HUES48 (cell line): ENCODE measurements around the gene PTPRG.

Source experiments
- H3K27ac ChIP-seq: one replicate; pipeline ENCODE4 v1.7.0; 2013; ENCODE audit warnings: low read depth, low read length, inconsistent platforms
- H3K27me3 ChIP-seq: 2 replicates; pipeline ENCODE4 v1.6.1; 2013; ENCODE audit warnings: mild to moderate bottlenecking, low read length; ENCODE audit not compliant: control insufficient read depth, insufficient read depth
- H3K36me3 ChIP-seq: 2 replicates; pipeline ENCODE4 v1.6.1; 2013; ENCODE audit warnings: low read length; ENCODE audit not compliant: control insufficient read depth, insufficient read depth
- H3K4me1 ChIP-seq: 2 replicates; pipeline ENCODE4 v1.6.1; 2013; ENCODE audit warnings: mild to moderate bottlenecking, low read length; ENCODE audit not compliant: control insufficient read depth, insufficient read depth
- H3K4me3 ChIP-seq: 2 replicates; pipeline ENCODE4 v1.5.1; 2013; ENCODE audit warnings: mild to moderate bottlenecking, low read depth, low read length
- H3K9ac ChIP-seq: 2 replicates; pipeline ENCODE4 v1.6.1; 2013; ENCODE audit warnings: mild to moderate bottlenecking, low read depth, low read length, moderate library complexity
- H3K9me3 ChIP-seq: 2 replicates; pipeline ENCODE4 v1.6.1; 2013; ENCODE audit warnings: low read length; ENCODE audit not compliant: control insufficient read depth, insufficient read depth

The PTPRG gene

DNA sequence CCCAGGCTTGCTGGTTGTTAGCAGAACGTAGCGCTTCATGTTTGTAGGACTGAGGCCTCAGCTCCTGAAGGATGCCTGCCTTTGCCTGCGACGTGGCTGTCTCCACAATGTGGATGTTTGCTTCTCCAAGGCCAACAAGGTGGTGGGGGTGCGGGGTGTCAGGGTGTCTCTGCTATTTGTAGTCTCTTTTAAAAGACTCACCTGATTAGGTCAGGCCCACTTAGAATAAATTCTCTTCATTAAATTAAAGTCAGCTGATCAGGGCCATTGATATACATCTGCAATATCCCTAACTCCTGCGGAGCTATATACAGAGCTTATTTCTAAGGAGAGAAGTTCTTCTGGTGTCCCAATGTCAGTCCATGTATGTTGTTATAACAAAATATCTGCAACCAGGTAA lies 44.8 kb downstream of the PTPRG start:
- peaks cover 10% of the 10 kb centered on the region; the same call in 1 of the 2 replicates for H3K4me1 ChIP-seq
- 0 out of 2 replicates have a peak, but pooled peaks cover 3% of the 10 kb centered on the region for H3K9me3 ChIP-seq
- H3K9ac ChIP-seq = no peak overlapping the region
- no peak overlapping the region for H3K27ac ChIP-seq
- H3K36me3 ChIP-seq = peaks cover 5% of the 10 kb centered on the region; the same call in 1 of the 2 replicates
- no peaks in the 10 kb centered on the region for H3K27me3 ChIP-seq
- no peak overlapping the region for H3K4me3 ChIP-seq

DNA sequence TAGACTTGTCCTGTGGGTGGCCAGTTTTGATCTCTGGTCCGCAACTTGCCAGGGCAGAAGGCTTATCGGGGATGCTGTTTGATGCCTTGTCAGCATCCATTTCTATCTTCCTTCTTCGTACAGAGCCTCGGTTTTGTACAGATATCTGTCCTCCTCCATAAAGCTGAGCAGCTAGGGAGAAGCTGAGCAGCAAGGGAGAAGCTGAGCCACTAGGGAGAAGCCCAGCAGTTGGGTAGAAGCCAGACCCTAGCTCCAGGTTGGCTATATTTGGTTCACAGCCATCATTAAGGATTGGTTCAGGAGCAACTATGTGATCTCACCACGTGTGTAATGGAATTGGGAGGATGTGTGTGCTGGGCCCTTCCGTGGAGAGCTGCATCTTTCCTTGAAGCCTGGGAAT lies 46.7 kb downstream of the PTPRG start:
- H3K4me1 ChIP-seq = peaks cover 15% of the 10 kb centered on the region
- H3K4me3 ChIP-seq = no peak overlapping the region
- no peak overlapping the region for H3K9ac ChIP-seq
- H3K9me3 ChIP-seq = 0 out of 2 replicates have a peak, but pooled peaks cover 2% of the 10 kb centered on the region
- H3K36me3 ChIP-seq = peaks cover 5% of the 10 kb centered on the region; the same call in 1 of the 2 replicates
- no peak overlapping the region for H3K27ac ChIP-seq
- H3K27me3 ChIP-seq = no peaks in the 10 kb centered on the region

DNA sequence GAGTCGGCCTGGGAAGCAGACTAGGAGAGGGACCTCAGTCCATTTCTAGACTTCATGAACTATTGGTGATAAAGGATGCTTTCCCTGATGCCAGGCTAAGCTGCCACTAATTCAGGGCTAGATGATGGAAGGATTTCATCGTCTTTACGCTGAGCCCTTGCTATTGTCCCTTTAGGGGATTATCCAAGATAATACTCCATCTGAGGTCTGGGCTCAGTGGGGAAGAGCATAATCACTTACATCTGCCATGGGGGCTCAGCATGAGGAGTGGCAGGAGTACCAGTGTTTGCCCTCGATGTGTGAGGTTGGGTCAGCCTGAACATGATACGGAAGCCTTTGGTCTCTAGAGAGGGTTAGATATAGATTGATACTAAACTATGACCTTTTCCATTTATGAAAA lies 47.3 kb downstream of the PTPRG start:
- H3K4me1 ChIP-seq = peaks cover 15% of the 10 kb centered on the region

DNA sequence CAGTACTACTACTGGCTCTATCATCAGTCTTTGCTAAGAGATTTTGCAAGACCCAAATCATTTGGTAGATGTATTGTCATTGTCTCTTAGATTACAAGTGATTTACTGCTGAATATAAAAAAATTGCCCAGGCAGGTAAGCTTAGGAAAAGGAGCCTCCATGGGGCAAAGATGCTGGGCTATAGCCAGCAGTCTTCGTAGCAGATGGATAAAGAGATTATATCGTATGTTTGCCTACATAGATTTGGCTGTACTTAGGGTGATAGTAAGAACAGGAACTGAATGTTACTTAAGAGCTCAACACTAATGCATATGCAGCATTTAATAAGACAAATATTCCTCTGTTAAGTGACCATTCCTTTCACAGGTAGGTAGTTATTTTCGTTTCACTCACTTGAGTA lies 48.9 kb downstream of the PTPRG start:
- H3K9me3 ChIP-seq = no peaks in the 10 kb centered on the region
- H3K9ac ChIP-seq = no peak overlapping the region
- H3K27me3 ChIP-seq = no peaks in the 10 kb centered on the region
- no peak overlapping the region for H3K27ac ChIP-seq
- H3K4me3 ChIP-seq = no peak overlapping the region
- H3K4me1 ChIP-seq = peaks cover 15% of the 10 kb centered on the region
- peaks cover 6% of the 10 kb centered on the region; the same call in 1 of the 2 replicates for H3K36me3 ChIP-seq

More for the DNA sequence above, 47.3 kb downstream of the PTPRG start:
- Histone ChIP-seq H3K4me3 (no peak overlapping the region), H3K9ac (no peak overlapping the region), H3K27ac (no peak overlapping the region), H3K27me3 (no peaks in the 10 kb centered on the region), H3K9me3 (no peaks in the 10 kb centered on the region), H3K36me3 (peaks cover 5% of the 10 kb centered on the region; the same call in 1 of the 2 replicates)

DNA sequence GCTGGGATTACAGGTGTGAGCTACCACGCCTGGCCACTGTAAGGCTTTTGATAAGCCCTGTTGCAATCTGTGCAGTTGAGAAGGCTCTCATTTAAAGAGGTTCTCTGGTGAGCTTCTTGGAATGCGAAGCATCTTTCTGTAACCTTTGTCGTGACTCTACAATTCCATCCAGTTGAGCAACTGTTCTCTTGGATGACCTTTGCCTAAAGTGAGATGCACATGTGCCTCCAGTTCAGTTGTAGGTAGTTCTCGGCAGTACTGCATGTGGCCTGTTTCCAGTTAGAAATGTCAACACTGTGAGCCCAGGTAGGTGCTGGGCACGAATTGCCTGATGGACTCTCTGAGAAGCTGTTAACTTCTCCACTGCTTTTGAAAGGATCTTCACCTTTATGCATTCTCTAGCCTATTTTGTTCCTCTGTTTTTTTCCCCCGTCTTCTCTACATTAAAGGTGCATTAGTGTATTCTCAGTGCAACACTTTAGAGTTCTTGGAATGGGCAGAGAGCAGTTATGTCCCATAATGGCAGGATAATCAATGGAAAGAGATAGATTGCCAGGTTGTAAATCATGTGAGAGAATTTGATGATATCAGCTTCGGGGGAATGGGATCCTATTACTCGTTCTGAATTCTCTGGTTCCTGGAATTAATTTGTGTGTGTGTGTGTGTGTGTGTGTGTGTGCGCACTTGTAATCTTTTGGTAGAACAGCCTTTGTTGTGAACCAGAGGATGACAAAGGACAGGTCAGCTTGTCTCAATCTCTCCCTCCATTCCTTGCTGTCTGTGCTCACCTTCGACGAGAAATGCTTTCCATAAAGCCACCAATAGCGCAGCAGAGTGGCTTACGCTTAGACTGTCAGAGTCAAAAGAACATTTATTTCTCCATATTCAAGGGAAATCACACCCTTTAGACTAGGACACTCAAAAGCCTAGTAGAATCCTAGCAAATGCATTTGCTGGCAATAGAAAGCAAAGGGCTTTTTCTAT lies 51.1 kb downstream of the PTPRG start:
- Histone ChIP-seq H3K27me3 (no peaks in the 10 kb centered on the region), H3K9ac (no peak overlapping the region), H3K9me3 (no peaks in the 10 kb centered on the region), H3K36me3 (peaks cover 8% of the 10 kb centered on the region; the same call in 1 of the 2 replicates), H3K27ac (no peak overlapping the region), H3K4me1 (peaks cover 13% of the 10 kb centered on the region), H3K4me3 (no peak overlapping the region)

DNA sequence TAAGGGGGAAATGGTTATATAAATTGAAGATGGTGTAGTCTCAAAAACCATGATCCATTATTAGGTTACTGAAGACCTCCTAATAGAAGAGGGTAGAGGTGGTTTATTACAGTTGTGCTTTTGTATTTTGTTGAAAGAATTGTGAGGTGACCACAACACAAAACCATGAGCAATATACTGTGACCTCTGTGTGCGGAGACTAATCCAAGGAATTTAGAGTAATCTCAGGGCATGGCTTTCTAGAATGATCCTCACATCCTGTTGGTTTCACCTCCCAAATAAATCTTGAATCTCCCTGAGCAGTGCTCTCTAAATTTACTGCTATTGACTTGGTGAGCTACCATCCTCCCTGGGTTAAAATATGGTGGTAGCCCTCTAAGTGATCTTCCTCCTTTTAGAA lies 52.3 kb downstream of the PTPRG start:
- Histone ChIP-seq H3K27me3 (no peaks in the 10 kb centered on the region), H3K27ac (no peak overlapping the region), H3K9me3 (no peaks in the 10 kb centered on the region), H3K4me3 (no peak overlapping the region), H3K4me1 (peaks cover 7% of the 10 kb centered on the region; the same call in 1 of the 2 replicates), H3K36me3 (peaks cover 8% of the 10 kb centered on the region; the same call in 1 of the 2 replicates), H3K9ac (no peak overlapping the region)

DNA sequence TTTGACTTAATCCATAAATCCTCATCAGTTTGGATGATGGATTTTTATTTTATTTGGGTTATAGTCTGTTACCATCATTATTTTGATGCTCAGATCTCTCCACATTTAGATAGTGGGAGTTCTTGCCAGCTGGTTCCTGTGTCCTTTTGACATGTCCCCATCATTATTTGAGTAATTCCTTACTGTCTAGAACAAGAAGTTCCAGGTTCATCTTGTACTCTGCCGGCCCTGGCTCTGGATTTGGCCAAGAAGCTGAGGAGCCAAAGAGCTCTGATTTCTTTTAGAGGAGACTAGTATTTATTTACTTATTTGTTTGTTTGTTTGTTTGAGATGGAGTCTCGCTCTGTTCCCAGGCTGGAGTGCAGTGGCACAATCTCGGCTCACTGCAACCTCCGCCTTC lies 54.3 kb downstream of the PTPRG start:
- Histone ChIP-seq H3K9ac (no peak overlapping the region), H3K27me3 (no peaks in the 10 kb centered on the region), H3K4me1 (peaks cover 13% of the 10 kb centered on the region), H3K9me3 (no peaks in the 10 kb centered on the region), H3K4me3 (no peak overlapping the region), H3K36me3 (peaks cover 8% of the 10 kb centered on the region; the same call in 1 of the 2 replicates), H3K27ac (no peak overlapping the region)

DNA sequence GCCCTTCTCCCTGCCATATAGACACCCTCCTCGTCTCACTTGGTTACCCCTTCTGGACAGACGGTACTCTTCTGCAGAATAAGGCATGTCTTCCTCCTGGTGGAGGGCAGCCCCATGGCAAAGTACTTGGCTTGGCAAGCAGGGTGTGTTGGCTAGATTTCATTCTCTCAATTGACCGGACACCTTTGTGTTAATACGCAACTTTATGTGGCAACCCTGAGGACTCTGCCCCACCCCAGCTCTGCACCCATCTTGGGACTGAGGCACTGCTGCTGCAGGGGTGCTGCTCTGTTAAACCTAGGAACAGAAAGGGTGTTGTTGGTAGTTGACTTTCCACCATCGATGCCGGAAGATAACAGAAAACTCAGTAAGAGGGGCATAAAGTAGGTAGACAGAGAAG lies 55.2 kb downstream of the PTPRG start:
- H3K4me3 ChIP-seq = no peak overlapping the region
- no peaks in the 10 kb centered on the region for H3K27me3 ChIP-seq
- no peak overlapping the region for H3K27ac ChIP-seq
- H3K9me3 ChIP-seq = no peaks in the 10 kb centered on the region
- peaks cover 8% of the 10 kb centered on the region; the same call in 1 of the 2 replicates for H3K36me3 ChIP-seq
- no peak overlapping the region for H3K9ac ChIP-seq
- peaks cover 19% of the 10 kb centered on the region for H3K4me1 ChIP-seq

DNA sequence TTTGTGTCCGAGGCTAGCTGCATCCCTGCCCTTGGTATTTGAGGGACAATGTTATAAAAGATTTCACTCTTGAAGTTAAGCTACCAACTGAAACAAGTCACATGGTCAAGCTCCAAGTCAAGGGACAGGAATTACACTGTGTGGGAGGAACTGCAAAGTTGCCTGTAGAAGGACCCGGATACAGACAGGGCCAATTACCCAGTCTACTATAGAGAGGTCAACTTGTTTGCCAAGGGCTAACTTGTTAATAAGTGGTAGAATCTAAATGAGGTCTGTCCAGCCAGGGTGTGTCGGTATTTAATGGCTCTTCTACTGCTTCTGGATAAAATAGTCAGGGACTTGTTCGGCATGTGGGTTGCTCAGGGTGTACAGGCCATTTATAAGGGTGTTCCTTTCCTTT lies 55.7 kb downstream of the PTPRG start:
- Histone ChIP-seq H3K4me3 (no peak overlapping the region), H3K9me3 (no peaks in the 10 kb centered on the region), H3K27me3 (no peaks in the 10 kb centered on the region), H3K27ac (no peak overlapping the region), H3K36me3 (peaks cover 8% of the 10 kb centered on the region; the same call in 1 of the 2 replicates), H3K9ac (no peak overlapping the region), H3K4me1 (peaks cover 21% of the 10 kb centered on the region)

DNA sequence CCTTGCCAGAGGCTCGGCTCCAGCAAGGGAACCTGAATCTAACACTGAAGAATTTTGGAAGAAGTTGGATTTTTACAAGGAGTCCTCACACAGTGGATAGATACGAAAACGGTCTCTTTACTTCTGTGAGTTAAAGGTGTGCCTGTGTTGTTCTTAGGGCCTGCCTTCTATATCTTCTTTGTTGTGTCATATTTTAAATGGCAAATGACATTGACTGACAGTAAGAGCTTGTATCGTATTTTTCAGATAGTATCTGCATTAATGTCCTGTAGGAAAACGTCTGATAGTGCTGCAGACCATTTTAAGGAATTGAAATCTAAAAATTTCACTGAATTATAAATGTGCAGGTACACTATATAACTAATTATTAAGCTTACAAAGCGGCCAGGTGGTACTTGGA lies 56.3 kb downstream of the PTPRG start:
- Histone ChIP-seq H3K4me1 (peaks cover 19% of the 10 kb centered on the region), H3K36me3 (peaks cover 9% of the 10 kb centered on the region), H3K9me3 (no peaks in the 10 kb centered on the region), H3K4me3 (no peak overlapping the region), H3K9ac (no peak overlapping the region), H3K27me3 (no peaks in the 10 kb centered on the region), H3K27ac (no peak overlapping the region)

DNA sequence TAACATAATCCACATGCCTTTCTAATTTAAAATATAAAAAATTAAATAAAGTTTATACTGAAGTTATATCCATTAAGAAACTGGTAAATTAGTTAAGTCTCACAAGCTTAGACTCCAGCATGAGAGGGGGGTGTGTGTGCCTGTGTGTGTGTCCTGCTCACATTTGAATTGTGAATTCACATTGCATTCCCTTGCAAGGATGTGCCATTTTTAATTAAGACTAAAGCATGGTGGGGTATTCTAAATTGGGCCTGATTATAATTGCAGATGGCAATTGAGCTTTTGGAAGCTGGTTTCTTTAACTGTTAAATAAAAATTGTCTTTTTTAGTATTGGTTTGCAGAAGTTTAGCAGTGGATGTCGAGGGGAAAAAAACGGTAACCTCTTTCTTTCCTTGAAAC lies 56.9 kb downstream of the PTPRG start:
- H3K36me3 ChIP-seq = peaks cover 15% of the 10 kb centered on the region

More for the DNA sequence above, 56.9 kb downstream of the PTPRG start:
- Histone ChIP-seq H3K4me3 (no peak overlapping the region), H3K4me1 (peaks cover 16% of the 10 kb centered on the region), H3K27me3 (no peaks in the 10 kb centered on the region), H3K9ac (no peak overlapping the region), H3K9me3 (no peaks in the 10 kb centered on the region), H3K27ac (no peak overlapping the region)
